Activated T-cell treated with anti-CD3 and anti-CD28 coated beads for 24 hours (primary cell): ENCODE results near the gene CARNS1.
A peak's percentile ranks its signal among the peaks of the same experiment; 100 is the strongest.

ENCODE experiments used
- DNase-seq: peaks from one replicate; pipeline ENCODE4 v3.0.0-alpha.2; 2020; ENCODE audit warnings: low read depth

CARNS1 gene, protein sequence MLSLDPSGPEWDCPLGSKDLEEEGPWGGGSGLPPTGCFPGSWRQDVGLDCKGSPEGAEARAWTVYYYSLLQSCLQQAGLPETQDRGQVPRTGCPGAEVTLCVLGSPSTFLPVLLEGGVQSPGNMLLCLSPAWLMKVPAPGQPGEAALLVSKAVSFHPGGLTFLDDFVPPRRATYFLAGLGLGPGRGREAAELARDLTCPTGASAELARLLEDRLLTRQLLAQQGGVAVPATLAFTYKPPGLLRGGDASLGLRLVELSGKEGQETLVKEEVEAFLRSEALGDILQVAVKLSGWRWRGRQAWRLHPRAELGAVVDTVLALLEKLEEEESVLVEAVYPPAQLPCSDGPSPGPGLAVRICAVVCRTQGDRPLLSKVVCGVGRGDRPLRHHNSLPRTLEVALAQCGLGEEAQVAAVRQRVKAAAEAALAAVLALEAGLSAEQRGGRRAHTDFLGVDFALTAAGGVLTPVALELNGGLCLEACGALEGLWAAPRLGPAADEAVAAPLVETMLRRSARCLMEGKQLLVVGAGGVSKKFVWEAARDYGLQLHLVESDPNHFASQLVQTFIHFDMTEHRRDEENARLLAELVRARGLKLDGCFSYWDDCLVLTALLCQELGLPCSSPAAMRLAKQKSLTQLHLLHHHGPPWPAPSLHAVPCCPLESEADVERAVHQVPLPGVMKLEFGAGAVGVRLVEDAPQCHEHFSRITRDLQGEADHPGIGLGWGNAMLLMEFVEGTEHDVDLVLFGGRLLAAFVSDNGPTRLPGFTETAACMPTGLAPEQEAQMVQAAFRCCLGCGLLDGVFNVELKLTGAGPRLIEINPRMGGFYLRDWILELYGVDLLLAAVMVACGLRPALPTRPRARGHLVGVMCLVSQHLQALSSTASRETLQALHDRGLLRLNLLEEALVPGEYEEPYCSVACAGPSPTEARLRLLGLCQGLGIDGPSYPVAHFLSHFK

DNA sequence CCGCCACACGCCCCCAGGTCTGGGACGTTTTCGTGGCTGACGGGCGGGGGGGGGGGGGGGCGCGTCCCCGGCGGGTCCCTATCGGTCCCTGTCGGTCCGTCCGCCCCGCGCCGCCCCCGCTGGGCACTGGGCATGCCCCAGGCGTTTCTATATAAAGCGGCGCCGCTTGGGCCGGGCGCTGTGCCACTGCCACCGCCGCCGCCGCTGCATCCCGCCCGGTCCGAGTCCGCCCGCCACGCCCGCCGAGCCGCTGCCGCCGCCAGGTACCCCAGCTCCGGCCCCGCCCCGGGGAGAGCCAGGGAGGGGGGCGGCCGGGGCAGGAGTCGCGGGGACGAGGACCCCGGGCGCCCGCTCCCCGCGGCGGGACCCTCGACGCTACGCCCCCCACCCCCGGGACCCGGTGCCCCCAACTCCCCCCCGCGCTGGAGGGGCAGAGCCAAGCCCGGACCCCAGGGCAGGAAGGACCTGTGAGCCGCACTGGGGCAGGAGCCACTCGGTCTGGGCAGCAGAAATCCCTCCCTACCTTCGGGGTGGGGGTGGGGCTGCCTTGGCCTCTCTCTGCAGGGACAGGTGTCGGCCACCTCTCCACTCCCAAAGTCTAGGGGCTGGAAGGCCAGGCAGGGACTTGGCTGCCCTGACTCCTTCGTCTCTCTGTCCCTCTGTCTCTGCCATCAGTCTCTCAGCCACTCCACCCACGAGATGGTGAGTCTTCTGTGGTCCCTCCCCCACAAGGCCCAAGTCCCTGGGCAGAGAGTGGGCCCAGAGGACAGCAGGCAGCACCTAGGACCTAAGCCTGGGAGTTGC is at the start of gene CARNS1:
Gene CARNS1 (plus strand): TSS at position 178 of the 804 bp plus-strand sequence. CDS start 522 bp downstream, at position 700.
- DNase-seq, result no peak

- no peak for DNase-seq
Measured at GRCh38 chr11:67365736-67366444, 49.6 kb upstream of the CARNS1 start.

DNA sequence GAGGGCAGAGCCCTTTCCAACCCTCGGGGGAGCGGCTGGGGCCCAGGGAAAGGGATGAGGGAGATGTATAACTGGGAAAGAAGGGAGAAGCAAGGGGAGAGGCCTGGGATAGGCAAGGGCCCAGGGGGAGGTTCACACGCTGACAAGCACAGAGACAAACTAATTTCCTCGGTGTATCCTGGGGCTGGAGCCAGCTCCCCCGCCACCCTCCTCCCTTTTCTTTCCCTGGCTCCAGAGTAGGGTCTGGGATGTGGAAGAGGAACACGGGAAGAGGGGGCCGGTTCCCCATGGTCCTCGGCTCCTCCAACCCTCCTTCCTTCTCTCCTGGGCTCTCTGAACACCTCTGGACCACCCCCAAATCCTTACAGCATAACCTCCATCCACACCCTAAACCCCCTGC is 48.9 kb upstream of the CARNS1 start:
- DNase-seq, result no peak

GRCh38 chr11:67366961-67367760 is 48.3 kb upstream of the CARNS1 start:
- no peak for DNase-seq

DNA sequence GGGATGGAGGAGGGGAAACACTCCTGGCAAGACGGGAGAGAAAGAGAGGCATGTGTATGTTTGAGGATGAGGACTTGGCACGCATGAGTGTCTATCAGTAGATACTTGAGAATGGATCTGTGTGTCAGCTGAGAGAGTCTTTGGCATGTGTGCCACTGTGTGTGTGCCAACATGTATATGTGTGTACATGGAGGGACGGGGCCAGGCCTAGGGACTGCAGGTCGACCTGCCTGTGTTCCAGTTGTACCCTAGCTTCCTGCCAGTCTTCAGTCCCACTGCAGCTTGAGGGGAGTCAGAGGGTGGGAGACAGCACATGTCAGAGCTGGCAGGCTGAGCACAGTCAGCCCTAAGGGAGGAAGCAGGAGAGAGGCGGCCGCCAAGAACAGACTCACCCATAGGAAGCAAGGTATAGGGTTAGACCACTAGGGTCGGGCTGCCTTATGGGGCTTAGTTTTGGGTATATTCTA is 47.7 kb upstream of the CARNS1 start:
- DNase-seq, result no peak

DNA sequence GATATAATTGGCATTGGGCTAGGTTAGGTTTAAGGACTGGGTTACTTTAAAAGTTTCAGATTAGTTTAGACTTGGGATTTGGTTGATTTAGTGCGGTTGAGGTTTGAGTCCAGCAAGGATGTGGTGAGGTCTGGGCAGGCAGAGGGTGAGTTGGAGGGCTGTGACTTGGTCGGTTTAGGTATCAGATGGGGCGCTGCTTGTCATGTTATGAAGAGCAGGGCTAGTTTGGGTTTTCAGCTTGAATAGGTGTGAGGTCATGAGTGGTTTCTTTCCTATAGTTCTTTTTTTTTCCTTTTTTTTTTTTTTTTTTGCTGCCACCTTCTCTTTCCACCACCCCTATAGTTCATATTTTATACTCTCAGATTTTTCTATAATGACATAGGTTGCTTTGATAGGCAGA is 46.9 kb upstream of the CARNS1 start:
- DNase-seq, result no peak

- no peak for DNase-seq
Measured at GRCh38 chr11:67369275-67369674, 46.2 kb upstream of the CARNS1 start.

DNA sequence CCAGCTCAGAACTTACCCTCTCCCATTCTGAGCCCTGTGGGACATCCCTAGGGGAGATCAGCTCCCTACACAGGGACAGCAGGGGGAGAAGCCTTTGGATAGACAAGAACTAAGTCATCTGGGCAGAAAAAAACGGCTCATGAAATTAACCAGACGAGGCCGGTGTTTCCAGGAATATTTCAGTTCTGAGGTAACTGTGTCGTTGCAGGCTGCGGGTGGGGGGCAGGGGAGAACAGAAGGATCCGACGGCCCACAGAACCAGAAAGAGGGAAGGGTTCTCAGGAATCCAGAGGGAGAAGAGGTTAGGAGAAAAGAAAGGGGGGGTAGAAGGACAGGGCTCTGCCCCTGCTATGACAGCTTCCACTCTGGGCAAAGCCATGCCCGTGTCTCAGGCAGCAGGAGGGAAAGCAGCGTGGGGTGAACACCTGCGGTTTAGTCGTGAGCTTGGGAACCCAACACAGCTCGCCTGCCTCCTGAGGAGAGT is 45.6 kb upstream of the CARNS1 start:
- DNase-seq, result no peak

- DNase-seq, result no peak
Measured at GRCh38 chr11:67370351-67371076, 45.0 kb upstream of the CARNS1 start.

DNA sequence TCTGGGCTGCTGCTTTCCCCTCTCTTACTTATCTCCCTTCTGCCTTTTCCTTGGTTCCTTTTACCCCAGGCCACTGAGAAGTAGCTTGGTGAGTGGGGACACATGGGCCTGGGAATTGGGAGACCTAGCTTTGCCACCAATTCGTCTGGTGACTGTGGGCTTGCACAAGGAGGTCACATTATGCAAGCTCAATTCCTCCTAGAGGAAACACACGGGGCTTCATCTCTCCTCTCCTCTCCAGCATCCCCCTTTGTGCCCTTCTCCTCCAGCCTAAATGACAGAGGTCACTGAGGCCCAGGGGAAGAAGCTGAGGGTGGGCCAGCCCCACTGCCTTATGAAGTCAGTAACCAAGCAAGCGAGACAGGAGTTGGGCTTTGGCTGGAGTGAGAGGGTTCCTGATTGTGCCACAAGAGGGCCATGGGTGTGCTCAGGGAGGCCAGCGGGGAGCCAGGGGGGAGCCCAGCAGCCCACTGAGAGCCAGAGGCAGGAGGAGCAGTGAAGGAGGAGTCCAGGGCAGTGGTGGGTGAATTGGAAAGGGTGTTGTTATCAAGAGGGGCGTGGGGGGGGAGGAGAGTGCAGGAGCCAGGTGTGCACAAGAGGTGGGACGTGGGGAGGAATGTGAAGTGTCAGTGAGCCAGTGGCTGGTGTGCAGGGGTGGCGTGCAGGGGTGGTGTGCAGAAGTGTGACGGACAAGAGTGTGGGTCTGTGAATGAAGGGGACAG is 44.1 kb upstream of the CARNS1 start:
- DNase-seq, result no peak

DNA sequence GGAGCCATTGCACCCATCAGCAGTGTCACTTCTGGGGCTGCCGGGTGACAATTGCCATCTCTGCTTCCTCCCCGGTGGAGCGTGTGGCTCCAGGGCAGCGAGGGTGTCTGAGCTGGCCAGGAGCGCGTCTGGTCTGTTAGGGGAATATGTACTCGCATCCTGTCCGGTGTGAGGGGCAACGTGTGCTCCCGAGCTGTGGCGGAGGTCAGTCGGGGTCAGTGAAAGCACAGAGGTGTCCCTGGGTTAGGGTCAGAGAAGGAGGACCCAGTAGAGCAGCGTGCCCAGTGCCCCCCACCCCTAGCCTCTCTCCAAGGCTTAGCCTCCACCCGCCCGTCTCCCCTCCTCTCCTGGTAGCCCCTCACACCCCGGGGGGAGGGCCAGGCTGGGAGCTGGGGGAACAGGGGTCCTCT is 43.6 kb upstream of the CARNS1 start:
- no peak for DNase-seq

- DNase-seq, result no peak
Measured at GRCh38 chr11:67372321-67372992, 43.0 kb upstream of the CARNS1 start.

DNA sequence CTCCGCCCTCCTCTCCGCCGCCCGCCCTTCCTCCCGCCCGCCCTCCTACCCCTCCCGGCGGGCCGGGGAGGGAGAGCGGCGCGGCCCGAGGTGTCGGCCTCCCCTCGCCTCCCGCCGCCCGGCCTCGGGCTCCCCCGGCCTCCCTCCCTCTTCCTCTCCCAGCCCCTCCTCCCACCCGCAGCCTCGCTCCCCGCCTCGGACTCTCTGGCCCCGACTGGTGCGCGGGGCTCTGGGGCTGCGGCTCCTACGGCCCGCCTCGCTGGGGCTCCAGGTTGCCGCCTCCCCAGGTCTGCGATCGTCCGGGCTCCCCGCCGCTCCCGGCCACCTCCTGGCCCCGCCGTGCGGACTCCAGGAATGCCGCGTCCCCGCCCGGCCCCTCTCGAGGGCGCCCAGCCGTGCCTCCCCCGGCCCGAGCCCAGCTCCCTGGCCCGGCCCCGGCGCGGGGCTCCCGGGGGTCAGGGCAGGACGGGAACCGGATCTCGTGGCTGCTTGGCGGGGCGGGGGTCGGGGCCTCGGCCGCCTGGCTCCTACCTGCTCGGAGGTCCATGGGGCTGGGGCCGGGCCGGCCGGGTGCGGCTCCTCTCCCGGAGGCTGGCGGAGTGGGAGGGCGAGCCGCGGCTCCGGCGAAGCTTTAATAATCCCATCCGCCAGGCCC is 42.4 kb upstream of the CARNS1 start, which contains the start of gene CLCF1:
Gene CLCF1 (minus strand): TSS at position 606 of the 655 bp plus-strand sequence. CDS start 59 bp downstream, at position 547.
- DNase-seq, result no peak

- DNase-seq, result peak; percentile 42
Measured at GRCh38 chr11:67373648-67374570, 41.6 kb upstream of the CARNS1 start.

DNA sequence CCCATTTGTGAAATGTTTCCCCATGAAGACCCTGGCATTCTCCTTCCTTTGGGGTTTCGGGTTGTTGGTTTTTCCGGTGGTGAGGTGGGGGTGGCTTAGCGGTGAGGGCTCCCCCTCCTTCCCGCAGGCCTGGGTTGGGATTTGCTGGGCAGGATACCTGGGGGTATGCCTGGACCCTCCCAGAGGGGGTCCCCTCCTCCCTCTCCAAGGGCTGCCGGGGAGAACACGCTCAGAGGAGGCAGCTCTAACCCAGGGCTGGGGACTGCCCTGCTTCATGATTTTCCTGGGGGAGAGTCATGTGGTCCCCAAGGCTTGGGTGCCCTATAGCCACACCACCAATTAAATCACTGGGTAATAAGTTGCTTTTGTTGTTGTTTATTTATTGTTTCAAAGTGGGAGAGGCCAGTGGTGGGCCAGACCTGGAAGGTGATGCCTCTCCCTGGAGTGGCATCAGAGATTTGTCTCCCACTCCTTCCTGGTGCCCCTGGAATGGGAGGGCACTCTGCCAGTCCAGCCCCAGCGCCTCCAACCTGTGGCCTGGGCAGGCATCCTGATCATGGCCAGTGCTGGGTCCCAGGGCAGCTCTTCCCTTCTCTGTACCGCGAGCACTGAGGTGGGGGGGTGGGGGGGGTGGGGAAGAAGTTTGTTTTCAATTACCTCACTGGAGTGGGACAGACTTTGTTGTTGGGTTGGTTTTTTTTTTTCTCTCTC is 40.8 kb upstream of the CARNS1 start:
- DNase-seq, result no peak
